ENCODE results near the gene MRPL53.
"Not testable (repeated sequence)": the region's sequence is repeated elsewhere in the genome, so short reads cannot be mapped to it uniquely, and the experiment has no call there.

MRPL53 gene

DNA sequence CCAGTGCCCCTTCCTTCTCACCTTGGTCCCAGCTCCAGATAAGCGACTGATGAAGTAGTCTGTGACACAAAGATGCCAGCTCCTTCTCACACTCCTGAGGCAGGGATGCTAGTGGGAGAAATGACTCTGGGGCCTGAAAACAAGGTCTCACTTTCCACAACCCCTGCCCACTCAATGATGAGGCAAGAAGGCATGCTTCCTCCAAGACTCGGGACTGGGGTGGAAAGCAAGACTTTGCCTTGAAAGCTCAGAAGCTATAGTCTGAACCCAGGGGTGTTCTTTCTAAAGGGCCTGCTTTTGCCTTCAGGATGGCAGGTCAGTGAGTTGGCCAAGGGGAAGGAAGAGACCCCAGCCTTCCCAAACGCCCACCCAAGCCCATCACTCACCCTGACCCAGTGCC is 9.0 kb upstream of the MRPL53 start:
- DNase-seq = no peak

DNA sequence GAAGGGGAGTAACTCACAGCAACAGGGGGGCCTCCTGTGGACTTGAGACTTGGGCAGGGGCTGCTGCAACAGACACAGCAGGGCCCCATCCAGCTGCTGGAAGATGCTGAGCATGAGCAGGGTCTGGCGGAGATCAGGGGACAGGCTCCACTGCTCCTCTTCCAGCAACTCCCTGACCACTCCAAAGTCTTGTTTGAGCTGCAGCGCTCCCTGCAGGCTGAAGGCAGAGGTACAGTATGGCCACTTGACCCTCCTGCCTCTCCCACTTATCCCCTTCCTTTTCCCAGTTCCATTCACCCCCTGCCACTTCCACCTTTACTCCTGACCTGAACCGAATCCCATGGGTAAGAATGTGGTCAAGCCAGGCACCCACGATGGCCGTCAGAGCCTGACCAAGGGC is 2.4 kb upstream of the MRPL53 start:
- DNase-seq = peak; percentile 5

DNA sequence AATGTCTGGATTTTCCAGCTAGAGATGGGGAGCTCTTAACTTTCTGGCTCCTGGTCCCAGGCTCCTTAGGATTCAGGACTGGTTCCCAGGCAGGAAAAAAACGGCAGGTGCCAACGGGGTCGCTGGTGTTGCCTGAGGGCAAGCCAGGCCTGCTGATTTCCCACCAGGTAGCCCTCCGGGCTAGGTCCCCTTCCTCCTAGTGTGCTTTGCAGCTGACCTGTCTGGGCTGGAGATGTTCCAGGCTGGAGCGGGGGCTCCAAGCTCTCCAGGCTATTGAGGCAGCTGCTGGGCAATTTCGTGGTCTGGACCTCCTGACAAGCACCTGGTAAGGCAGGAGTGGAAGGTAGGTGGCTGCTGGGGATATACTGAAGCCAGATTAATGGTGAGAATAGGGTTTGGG is 2.0 kb upstream of the MRPL53 start:
- no peak for DNase-seq

DNA sequence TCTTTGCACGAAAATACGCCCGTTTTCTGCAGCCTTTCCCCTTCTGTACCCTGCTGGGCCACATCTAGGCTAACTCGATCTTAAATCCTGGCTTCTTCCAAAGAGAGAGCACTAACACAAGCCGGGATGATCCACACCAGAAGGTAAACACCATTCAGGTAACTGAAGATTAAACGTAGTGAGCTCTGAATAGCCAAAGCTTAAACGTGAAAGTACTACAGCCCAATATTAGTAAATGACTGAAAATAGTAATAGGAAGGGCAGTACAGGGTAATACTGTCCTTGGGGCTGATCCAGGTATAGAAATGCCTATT is 422 bp upstream of the MRPL53 start:
- DNase-seq = no peak

DNA sequence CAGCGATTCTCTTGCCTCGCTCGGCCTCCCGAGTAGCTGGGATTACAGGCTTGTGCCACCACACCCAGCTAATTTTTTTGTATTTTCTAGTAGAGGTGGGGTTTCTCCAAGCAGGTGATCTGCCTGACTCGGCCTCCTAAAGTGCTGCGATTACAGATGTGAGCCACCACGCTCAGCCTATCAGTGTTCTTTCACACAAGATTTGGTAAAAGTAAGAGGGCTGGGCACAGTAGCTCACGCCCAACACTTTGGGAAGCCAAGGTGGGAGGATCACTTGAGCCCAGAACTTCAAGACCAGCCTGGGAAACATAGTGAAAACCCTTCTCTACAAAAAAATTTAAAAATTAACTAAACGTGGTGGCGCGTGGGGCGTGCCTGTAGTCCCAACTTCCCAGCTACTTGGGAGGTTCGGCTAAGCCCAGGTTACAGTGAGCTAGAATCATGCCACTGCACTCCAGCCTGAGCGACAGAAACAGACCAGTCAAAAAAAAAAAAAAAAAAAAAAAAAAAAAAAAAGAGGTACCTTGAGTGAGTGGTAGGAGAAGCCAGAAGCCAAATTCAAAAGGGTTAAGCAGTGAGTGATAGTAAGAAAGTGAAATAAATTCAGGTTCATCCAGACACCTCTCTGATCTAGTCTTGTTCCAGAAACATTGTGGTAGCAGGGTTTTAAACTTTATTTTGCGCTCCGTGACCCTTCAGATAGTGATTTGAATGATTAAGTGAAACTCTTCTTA is 981 bp downstream of the MRPL53 start:
- no peak for DNase-seq

DNA sequence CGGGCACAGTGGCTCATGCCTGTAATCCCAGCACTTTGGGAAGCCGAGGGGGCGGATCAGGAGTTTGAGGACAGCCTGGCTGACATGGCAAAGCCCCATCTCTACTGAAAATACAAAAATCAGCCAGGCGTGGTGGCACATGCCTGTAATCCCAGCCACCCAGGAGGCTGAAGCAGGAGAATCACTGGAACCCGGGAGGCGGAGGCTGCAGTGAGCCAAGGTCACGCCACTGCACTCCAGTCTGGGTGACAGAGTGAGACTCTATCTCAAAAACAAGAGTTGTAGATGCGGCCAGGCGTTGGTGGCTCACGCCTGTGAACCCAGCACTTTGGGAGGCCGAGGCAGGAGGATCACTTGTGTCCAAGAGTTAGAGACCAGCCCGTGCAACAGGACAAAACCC is 1.7 kb downstream of the MRPL53 start:
- not testable (repeated sequence) for DNase-seq

DNA sequence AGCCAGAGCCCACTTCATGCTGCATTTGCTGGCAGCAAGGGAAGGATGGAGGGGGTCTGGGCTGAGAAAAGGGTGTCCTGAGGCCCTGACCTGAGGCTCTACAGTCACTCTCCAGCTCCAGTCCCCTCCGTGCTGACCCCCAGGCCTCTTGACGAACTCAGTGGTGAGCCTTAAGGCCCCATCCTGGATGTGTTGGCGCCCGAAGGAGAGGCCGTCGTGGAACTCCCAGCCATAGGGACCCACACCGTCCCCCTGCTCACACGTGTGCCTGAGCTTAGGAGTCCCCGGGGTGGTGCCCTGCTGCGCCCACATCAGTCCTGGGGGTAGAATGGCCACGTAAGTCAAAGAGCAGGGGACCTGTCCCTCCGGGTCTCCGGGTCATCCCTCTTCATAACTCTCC is 8.1 kb downstream of the MRPL53 start:
- DNase-seq = peak; percentile 17

DNA sequence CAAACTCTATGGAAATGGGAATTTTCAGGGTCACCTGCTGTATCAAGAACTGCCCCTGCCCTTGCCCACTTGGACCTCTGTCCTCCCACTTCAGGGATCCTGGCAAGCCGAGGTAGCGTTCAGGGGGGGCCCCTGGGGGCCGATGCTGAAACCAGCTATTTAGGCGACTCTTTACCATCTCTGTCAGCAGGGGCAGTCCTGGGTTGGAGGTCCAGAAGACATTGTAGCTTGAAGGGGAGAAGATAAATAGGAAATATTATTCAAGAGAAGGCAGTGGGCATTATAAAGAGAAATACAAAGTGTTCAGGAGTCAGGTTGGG is 9.7 kb downstream of the MRPL53 start:
- DNase-seq = no peak

DNA sequence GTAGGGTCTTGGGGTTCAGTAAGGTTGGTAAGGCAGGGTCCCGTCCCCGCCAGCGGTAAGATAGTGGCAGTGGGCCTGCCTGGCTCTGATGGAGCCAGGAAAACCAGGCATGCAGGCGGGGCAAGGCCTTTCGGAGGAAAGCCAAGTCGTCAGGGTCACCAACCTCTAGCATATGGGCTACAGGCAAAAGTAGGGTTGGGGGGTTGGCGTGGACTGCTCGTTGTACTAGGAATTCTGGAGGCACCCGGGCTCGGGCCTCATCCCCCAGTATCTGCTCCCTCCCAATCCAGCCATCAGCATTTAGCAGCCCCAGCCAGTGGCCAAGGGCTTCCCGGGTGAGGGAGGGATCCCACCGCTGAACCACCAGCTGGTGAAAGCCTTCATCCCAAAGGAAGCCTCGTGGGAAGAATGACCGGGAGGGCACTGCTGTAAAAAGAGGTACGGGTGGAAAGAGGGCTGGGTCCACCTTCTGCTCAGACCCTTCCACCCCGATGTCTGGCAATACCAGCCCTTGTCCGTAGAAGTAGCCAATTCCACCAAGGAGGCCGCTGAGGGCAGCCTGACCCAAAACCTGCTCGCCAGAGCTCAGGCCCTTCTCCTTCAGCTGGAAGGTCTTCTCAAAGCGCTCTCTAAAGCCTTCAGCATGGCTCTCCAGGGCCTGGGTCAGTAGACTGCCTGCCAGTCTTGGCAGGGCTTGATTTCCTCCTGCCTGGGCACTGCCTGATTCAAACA is 10.3 kb downstream of the MRPL53 start:
- no peak for DNase-seq

DNA sequence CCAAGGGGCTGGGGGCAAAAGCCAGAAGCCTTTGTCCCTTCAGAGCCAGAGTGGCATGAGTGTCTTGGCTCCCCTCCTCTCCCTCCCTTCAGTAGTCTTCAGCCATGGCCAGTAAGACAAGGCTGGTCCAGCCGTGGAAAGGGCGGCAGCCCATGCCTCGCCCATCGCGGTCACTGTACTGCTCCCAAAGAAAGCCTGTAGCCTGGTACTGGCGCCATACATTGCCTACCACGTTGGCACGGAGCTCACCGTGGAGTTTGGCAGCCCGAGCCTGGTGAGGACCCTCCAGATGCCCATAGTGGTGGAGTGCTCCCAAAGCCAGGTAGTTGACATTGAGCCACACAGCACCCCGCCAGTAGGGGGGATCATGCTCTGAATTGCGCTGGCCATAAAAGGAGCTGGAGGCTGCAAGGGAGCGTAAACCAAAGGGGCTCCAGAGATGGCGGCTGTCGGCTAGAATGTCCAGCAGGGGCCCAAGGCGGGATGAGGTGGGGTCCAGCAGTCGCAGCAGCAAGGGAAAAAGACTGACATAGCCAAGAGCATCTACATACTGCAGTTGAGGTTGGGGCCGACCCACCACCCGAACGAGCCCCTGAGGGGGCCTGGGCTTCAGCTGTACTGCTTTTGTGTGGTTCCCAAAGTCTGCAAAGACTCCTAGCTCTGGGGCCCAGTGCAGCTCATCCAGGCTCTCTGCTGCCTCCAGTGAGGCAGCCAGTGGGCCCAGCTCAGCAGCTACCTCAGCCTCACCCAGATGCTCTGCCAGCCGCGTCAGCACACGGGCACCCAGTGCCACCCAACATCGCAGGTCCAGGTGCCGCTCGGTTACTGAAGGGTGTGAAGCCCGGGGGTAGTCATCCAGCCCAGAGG is 11.1 kb downstream of the MRPL53 start:
- no peak for DNase-seq

DNA sequence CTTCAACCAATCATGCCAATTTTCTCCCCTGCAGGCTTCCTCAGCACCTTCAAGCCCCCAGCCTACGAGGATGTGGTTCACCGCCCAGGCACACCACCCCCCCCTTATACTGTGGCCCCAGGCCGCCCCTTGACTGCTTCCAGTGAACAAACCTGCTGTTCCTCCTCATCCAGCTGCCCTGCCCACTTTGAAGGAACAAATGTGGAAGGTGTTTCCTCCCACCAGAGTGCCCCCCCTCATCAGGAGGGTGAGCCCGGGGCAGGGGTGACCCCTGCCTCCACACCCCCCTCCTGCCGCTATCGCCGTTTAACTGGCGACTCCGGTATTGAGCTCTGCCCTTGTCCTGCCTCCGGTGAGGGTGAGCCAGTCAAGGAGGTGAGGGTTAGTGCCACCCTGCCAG is 12.3 kb downstream of the MRPL53 start:
- not testable (repeated sequence) for DNase-seq

DNA sequence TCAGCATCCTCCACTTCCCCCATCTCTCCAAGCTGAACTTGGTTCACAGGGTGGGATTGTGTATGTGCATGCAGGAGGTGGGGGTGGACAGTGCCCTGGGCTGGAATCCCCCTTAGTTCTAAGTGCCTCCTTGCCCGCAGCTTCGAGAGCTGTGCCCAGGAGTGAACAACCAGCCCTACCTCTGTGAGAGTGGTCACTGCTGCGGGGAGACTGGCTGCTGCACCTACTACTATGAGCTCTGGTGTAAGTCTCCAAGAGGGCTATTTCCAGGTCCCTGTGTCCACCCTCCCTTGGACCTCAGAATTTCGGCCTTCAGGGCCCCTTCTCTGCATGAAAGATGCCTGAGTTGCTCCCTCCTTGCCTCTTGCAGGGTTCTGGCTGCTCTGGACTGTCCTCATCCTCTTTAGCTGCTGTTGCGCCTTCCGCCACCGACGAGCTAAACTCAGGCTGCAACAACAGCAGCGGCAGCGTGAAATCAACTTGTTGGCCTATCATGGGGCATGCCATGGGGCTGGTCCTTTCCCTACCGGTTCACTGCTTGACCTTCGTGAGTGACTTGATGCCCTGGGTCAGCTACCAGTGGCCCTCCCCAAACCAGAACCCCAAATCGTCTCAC is 12.9 kb downstream of the MRPL53 start:
- DNase-seq = not testable (repeated sequence)

DNA sequence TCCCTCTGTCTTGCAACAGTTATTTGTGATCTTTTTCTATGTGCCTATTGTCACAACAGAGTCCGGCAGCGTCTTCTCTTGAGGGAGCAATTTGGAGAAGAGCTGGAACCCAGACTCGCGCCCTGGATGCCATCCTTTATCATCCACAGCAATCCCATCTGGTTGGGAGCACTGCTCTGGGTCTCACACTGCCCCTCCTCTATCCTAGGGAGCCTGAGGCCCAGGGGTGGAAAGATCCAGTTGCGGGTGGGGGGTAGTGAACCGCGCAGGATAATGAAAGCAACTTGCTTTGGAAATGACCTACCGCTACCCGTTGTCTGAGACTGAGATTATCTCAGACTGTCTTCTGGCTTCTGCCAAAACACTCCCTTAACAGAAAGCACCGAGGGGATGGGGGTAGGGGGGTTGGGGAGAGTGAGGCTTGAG is 13.5 kb downstream of the MRPL53 start:
- DNase-seq = peak; percentile 22

DNA sequence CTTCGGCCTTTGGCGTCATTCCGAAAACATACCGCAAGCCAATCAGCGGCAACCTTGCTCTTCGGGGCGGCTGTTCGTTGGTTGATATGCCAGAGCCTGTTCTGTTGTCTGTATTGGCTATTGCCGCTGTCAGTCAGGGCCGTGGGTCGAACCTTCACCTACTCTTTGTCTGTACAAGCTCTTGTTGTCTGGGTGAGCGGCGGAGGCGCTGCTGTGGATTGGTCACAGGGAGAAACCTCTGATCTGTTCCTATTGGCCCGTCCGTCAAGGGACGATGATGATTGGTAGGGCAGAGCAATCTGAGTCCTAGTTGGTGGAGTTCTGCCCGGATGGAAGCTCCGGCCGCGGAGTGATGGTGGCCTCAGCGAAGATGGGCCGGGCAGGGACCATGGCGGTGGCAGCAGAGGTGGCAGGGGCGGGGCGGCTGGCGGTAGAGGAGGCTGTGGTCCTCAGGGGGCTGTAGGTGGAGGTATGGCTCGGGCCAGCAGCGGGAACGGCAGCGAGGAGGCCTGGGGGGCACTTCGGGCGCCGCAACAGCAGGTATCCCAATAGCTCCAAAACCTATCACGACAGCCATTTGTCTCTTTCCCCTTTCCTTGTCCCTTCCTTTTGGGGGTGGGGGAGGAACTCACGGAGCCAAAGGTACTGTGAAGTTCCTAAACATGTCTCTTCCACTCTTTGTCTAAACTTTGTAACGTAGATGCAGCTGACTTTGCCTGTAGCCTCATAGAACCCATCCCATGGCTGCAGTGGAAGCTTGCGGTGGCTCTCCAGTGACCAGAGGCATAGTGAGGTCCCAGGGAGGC is 14.1 kb downstream of the MRPL53 start, which contains the start of gene WBP1:
Gene WBP1, plus strand, starts transcription at position 307 of the 806 bp plus-strand sequence. Its CDS starts 165 bp downstream, at position 472.
- peak; percentile 100 for DNase-seq

DNA sequence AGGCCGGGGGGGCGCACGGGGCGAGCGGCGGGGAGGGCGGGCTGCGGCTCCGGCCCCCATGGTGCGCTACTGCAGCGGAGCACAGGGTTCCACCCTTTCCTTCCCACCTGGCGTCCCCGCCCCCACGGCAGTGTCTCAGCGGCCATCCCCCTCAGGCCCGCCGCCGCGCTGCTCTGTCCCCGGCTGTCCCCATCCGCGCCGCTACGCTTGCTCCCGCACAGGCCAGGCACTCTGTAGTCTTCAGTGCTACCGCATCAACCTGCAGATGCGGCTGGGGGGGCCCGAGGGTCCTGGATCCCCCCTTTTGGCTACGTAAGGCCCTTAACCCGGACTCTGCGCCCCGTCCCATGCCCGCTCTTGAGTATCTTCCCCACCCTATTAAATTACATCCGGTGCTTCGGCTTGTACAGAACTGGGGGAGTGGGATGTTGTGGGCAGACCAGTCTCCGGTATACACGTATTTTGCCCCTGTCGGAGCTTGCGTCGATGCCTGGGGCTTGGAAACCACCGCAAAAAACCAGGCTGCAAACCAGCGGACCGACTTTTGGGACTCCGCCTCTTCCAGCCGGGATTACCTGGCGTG is 14.8 kb downstream of the MRPL53 start:
- DNase-seq = peak; percentile 91

DNA sequence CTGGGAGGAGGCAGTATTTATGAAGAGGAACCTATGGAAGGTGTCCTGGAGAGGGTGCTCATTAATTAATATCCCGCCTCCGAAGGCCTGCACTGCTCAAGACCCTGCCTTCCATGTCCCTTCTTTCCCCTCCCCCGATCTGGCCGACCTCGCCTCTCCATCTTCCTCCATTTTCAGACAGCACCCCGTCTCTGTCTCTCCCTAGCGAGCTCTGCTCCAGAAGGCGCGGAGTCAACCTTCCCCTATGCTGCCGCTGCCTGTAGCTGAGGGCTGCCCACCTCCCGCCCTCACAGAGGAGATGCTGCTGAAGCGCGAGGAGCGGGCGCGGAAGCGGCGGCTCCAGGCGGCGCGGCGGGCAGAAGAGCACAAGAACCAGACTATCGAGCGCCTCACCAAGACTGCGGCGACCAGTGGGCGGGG is 15.3 kb downstream of the MRPL53 start:
- DNase-seq = no peak

DNA sequence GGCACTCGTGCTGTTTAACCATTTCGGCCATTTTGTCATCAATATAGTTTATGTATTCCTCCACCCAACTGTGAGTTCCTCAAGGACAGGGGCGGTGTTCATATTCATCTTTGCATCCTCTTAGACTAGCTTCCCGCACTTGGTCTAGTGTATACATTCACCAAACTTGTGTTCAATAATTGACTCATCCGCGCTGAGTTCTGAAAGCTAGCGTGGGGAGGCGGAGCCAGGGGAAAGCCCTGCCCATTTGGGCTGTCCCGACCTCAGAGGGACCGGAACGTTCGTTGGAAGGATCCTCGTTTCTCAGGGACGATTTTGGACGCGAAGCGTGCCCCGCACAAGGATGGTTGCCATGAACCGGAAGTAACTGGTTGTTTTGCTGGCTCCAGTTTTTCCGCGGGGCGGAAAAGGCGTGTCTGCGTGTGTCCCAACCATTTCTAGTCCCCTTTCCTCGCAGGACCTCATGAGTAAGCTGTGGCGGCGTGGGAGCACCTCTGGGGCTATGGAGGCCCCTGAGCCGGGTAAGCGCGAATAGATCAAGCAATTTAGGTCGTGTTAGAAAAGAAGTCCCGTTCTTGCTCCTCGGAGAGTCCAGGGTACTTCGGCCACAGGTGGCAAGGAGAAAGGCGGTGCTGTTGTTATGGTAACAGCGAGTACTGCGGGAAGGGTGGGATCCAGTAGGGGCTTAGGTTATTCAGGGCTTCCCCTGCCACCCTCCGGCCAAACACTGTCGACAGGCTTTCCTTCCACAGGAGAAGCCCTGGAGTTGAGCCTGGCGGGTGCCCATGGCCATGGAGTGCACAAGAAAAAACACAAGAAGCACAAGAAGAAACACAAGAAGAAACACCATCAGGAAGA is 17.6 kb downstream of the MRPL53 start, which contains the start of gene INO80B:
Gene INO80B, plus strand, starts transcription at position 434 of the 858 bp plus-strand sequence. Its CDS starts 30 bp downstream, at position 464.
- peak; percentile 95 for DNase-seq

DNA sequence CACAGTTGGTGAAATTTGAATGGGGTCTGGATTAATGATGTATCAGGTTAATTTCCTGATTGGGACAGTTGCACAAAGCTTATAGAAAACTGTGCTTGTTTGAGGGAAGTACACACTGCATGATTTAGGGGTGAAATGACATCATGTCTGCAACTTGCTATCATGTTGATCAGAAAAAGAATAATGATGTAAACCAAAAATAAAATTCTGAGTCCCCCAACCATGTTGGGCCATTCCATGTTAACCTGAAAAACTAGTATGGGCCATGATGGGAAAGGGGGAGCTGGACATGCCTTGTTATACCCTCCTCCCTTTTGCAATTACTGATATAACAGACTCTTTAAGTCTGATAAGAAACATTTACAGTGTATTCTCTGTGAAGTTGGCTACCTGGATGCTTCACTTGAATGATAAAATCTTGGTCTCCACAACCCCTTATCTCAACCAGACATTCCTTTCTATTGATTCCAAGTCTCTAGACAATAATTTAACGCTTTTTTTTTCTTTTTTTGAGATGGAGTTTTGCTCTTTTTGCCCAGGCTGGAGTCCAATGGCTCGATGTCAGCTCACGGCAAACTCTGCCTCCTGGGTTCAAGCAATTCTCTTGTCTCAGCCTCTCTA is 21.8 kb downstream of the MRPL53 start:
- no peak for DNase-seq

DNA sequence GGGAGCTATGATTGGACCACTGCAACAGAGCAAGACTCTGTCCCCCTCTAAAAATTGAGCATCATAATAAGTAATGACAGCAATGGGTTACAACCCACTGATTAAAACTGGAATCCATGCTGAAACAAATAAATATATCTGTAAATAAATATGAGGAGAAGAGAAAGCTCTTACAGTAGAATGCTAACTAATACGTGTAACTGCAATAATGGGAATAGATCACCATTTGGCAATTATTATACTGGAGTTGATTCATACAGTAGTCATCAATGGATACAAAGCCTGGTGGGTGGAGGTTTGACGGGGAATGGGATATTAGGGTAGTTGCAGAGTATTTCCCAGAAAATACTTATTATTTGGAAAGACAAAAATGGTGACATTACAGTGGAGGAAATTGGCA is 23.7 kb downstream of the MRPL53 start:
- DNase-seq = no peak
